Measurements from ENCODE around the gene ZNF780A. TPM values are rescaled to one million over a fixed set of nuclear protein-coding genes. Genes with fewer than 3 reads are reported as not detected.

The ZNF780A gene
- total and polyA plus RNA-seq, 2 of the 13 experiments (the other 11 are each of a cell fraction or from before 2014, with no cell fraction given): 13.5 to 22.7 TPM

DNA sequence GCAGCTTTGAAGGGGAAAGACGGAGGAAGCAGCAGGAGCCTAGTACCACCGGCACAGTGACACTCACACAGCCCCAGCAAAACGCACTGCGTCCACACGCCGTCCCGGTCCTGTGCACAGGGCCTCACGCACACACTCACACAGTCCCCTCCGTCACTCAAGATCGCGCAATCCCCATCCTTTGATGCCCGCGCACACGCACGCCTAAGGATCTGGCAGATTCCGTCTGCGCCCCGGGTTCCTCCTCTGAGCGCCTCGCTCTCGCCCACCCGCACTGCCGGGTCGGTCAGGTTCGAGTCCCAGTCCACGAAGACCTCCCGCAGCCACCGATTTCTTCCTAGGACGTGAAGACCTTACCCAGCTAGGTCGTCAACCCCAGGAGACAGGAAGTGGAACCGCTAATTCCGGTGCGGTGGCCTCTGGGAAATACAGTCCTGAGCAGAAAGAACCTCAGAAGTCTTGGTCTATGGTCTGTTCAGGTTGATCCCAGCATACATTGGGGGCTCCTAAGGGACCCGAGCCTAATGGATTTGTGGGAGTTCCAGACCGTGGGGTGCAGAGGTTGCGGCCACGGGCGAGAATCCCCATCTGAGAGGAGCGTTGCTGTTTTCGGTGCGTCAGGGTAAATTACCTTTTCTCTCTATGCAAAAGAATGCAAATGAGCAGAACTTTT, 34.8 kb downstream of the ZNF780A start, which contains the start of gene ZNF780B (continued):
- TF ChIP-seq, protein P1, sequence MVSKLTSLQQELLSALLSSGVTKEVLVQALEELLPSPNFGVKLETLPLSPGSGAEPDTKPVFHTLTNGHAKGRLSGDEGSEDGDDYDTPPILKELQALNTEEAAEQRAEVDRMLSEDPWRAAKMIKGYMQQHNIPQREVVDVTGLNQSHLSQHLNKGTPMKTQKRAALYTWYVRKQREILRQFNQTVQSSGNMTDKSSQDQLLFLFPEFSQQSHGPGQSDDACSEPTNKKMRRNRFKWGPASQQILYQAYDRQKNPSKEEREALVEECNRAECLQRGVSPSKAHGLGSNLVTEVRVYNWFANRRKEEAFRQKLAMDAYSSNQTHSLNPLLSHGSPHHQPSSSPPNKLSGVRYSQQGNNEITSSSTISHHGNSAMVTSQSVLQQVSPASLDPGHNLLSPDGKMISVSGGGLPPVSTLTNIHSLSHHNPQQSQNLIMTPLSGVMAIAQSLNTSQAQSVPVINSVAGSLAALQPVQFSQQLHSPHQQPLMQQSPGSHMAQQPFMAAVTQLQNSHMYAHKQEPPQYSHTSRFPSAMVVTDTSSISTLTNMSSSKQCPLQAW (CRISPR knock-in tag; IDR thresholded peaks at IDR 0.05): no peak
- TF ChIP-seq NKX3-1 (CRISPR knock-in tag; IDR thresholded peaks at IDR 0.05) (no peak), THAP11 (CRISPR knock-in tag; IDR thresholded peaks at IDR 0.05) (peak; percentile 96), PLSCR1 (CRISPR knock-in tag; IDR thresholded peaks at IDR 0.05; ENCODE audit: borderline replicate concordance) (no peak), SP1 (IDR thresholded peaks at IDR 0.05) (no peak), SP1 (CRISPR knock-in tag; IDR thresholded peaks at IDR 0.05) (no peak), ZNF629 (CRISPR knock-in tag; conservative IDR thresholded peaks at IDR 0.05) (no peak), EHMT2 (IDR thresholded peaks at IDR 0.05; ENCODE audit: borderline replicate concordance, low read depth, low read length) (no peak), CEBPB (IDR thresholded peaks at IDR 0.05; ENCODE audit: borderline replicate concordance, low read depth, low read length) (no peak), ZNF7 (CRISPR knock-in tag; IDR thresholded peaks at IDR 0.05) (no peak), CBX5 (CRISPR knock-in tag; IDR thresholded peaks at IDR 0.05; ENCODE audit: borderline replicate concordance) (peak; percentile 57; the same call in 1 of the 2 replicates), ZNF138 (CRISPR knock-in tag; IDR thresholded peaks at IDR 0.05; ENCODE audit: low read depth) (no peak), NCOA5 (CRISPR knock-in tag; IDR thresholded peaks at IDR 0.05) (no peak), STAT6 (CRISPR knock-in tag; IDR thresholded peaks at IDR 0.05; ENCODE audit: borderline replicate concordance) (no peak), CREM (IDR thresholded peaks at IDR 0.05) (peak; percentile 70), CREM (CRISPR knock-in tag; IDR thresholded peaks at IDR 0.05) (no peak), TEF (CRISPR knock-in tag; IDR thresholded peaks at IDR 0.05) (no peak), ZNF614 (CRISPR knock-in tag; IDR thresholded peaks at IDR 0.05; ENCODE audit: borderline replicate concordance) (no peak), ZBTB33 (CRISPR knock-in tag; IDR thresholded peaks at IDR 0.05) (no peak), GLI4 (CRISPR knock-in tag; IDR thresholded peaks at IDR 0.05; ENCODE audit: borderline replicate concordance) (peak; percentile 74; the same call in 1 of the 2 replicates), TBX2 (CRISPR knock-in tag; IDR thresholded peaks at IDR 0.05; ENCODE audit: borderline replicate concordance) (peak; percentile 68)
